CD4-positive, alpha-beta T cell treated with Interleukin-2 at 100 ng/mL for 4 hours (primary cell): ENCODE measurements around the gene TMEM38A.
"Not testable (repeated sequence)": the region's sequence is repeated elsewhere in the genome, so short reads cannot be mapped to it uniquely, and the experiment has no call there.

Experiments used
- DNase-seq: peaks from one replicate; pipeline ENCODE4 v3.0.0-alpha.2; 2020; ENCODE audit warnings: low spot score

The TMEM38A gene

DNA sequence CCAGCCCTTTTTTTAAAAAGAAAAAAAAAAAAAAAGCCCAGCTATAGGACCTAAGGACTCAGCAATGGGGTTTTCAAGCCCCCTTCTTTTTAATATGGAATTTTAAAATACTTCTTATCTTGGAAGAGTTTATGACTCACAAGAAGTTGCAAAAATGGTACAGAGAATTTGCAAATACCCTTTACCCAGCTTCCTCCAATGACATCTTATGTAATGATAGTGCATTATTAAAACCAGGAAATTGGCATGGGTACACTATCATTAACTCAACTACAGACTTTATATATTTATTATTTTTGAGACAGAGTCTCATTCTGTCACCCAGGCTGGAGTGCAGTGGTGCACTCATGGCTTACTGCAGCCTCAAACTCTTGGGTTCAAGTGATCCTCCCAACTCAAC is 16.1 kb downstream of the TMEM38A start:
- DNase-seq = no peak

DNA sequence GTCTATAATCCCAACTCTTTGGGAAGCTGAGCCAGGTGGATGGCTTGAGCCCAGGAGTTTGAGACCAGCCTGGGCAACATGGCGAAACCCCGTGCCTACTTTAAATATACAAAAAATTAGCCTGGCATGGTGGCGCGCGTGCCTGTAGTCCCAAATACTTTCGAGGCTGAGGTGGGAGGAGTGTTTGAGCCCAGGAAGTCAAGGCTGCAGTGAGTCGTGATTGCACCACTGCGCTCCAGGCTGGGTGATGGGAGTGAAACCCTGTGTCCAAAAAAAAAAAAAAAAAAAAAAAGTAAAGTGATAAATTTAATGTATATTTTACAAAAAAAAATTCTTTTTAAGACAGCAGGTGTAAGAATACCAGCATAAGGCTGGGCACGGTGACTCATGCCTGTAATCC is 17.6 kb downstream of the TMEM38A start:
- no peak for DNase-seq

DNA sequence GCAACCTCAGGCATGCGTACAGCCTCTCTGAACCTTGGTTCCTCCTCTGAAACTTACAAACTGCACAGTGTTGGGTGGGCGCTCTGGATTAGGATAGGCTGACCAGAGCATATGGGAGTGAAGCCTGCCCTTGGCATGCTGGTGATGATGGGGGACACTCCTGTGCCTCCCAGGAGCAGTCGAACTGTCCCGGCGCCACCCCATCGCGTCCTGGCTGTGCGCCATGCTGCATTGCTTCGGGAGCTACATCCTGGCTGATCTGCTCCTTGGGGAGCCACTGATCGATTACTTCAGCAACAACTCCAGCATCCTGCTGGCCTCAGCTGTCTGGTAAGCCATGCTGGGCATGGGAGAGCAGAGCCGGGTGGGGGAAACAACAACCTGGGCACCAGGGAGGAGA is 18.9 kb downstream of the TMEM38A start:
- no peak for DNase-seq

DNA sequence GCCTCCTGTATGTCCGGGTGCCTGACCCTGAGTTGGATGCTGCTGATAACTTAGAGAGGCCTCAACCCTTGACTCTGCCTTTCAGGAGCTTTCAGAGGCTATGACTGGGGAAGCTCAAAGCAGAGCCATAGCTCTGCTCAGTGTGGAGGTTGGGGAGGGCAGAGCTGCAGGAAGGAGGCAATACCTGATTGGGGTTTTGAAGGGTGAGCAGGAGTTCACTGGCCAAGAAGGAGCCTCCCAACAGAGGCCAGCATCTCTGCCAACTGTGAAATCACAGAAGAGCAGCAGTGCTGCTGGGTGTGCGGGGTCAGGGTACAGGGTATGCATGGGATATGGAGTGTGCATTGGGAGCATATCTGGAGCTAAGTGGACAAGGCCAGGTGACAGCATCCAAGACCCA is 21.6 kb downstream of the TMEM38A start:
- no peak for DNase-seq

DNA sequence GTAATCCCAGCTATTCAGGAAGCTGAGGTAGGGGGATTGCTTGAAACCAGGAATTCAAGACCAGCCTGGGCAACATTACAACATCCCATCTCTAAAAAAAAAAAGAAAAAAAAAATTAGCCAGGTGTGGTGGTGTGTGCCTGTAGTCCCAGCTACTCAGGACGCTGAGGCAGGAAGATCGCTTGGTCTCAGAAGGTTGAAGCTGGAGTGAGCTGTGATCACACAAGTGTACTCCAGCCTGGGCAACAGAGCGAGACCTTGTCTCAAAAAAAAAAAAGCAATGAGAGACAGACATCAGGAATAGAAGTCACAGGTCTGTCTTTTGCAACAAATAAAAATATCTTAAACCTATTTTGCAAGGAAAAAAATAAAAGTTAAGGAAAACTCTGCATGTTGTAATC is 23.3 kb downstream of the TMEM38A start:
- no peak for DNase-seq

DNA sequence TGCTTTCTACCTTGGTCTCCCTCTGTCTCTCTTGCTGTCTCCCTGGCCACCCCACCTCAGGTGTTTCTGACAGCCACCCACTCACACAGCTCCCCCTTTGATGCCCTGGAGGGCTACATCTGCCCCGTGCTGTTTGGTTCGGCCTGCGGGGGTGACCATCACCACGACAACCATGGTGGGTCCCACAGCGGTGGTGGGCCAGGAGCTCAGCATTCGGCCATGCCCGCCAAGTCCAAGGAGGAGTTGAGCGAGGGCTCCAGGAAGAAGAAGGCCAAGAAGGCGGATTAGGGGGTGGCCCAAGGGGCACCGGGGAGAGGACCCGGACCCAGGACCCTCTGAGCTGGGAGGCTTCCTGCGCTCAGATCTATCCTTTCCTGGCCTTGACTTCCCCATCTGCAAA is 27.1 kb downstream of the TMEM38A start:
- no peak for DNase-seq

DNA sequence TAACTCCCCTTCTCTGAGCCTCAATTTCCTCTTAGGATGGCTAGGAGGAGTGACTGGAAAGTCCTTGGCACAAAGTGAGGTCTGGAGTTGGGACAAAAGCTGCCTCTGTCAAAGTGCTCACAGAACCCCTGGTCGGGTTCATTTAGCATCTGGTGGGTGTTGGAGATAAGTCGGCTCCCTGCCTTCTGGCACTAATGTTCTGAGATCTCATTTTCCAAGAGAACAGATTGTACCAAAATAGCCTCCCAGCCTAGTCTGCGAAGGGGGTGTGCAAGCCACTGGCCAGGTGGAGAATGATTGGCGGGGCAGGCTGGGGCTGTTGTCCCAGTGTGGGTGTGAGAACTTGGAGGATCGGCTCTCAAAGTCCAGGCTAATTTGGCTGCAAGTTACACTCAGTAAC is 38.0 kb downstream of the TMEM38A start:
- DNase-seq = no peak

DNA sequence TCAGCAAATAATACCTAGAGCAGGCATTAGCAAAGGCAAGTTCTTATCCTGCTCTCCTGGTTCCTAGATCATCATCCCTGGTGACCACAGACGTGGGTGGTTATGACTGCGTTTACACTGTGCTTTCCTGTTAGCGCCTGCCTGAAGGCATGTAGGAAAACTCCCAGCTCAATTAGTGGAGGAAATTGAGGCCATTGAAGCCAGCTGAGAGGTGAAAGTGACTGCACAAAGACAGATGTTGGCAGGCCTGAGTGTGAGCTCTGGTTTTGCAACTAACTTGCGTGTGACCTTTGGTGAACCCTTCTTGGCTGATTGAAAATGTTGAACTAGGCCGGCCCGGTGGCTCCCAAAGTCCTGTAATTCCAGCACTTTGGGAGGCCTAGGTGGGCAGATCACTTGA is 41.2 kb downstream of the TMEM38A start:
- no peak for DNase-seq

DNA sequence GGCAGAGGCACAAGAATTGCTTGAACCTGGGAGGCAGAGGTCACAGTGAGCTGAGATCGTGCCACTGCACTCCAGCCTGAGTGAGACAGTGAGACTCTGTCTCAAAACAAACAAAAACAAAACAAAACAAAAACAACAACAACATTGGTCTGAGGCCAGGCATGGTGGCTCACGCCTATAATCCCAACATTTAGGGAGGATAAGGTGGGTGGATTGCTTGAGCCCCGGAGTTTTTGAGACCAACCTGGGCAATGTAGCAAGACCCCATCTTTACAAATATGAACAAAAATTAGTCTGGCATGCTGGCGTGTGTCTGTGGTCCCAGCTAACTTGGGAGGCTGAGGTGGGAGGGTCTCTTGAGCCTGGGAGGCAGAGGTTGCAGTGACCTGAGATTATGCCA is 42.7 kb downstream of the TMEM38A start:
- DNase-seq = no peak

DNA sequence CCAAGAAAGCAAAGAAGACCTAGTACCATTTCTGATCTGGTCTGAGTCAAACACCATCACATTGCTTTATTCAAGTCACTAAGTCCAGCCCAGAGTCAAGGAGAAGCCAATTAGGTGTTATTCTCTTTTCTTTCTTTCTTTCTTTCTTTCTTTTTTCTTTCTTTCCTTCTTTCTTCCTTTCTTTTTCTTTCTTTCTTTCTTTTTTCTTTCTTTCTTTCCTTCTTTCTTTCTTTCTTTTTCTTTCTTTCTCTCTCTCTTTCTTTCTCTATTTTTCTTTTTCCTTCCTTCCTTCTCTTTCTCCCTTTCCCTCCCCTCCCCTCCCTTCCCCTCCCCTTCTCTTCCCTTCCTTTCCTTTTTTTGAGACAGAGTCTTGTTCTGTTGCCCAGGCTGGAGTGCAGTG is 49.9 kb downstream of the TMEM38A start:
- not testable (repeated sequence) for DNase-seq

DNA sequence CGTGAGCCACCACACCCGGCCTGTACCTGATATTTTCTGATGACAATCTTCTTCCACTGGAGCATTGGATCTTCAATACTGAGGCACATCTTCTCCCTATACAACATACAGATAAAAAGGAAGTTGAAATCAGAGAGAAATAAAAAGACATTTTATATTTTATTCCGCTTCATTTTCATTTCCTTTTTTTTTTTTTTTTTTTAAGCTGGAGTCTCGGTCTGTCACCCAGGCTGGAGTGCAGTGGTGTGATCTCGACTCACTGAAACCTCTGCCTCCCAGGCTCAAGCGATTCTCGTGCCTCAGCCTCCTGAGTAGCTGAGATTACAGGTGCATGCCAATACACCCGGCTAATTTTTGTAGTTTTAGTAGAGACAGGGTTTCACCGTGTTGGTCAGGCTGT is 51.4 kb downstream of the TMEM38A start:
- not testable (repeated sequence) for DNase-seq

DNA sequence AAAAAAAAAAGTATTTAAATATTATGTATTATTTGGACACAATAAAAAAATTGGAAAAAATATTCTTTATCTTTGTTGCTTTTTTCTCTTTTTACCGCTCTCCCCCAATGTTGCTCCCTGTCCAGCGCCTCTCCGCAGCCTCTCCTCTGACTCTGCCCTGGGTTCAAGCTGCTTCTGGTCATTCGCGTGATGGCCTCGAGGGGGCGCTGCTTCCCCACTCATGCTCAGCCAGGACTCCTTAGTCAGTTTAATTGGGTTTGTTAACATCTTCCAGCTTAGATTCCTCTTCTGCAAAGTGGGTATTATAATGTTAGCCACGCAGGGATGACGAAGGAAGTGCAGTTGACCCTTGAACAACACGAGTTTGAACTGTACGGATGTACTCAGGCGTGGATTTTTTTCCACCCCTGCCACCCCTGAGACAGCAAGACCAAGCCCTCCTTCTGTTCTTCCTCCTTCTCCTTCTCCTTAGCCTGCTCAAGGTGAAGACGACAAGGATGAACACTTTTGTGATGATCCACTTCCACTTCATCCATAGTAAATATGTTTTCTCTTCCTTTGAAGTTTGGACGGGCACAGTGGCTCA is 53.9 kb downstream of the TMEM38A start:
- DNase-seq = peak; percentile 40

DNA sequence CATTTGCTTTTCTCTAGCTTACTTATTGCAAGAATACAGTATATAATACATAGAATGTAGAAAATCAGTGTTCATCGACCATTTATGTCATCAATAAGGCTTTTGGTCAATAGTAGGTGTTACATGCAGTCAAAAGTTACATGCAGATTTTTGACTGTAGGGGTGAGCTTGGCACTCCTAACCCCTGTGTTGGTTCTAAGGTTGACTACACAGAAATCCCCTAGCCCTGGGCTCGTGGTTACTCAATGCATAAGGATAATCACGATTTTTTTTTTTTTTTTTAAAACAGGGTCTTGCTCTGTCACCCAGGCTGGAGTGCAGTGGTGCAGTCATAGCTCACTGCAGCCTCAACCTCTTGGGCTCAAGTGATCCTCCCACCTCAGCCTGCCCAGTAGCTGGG is 54.7 kb downstream of the TMEM38A start:
- DNase-seq = no peak

DNA sequence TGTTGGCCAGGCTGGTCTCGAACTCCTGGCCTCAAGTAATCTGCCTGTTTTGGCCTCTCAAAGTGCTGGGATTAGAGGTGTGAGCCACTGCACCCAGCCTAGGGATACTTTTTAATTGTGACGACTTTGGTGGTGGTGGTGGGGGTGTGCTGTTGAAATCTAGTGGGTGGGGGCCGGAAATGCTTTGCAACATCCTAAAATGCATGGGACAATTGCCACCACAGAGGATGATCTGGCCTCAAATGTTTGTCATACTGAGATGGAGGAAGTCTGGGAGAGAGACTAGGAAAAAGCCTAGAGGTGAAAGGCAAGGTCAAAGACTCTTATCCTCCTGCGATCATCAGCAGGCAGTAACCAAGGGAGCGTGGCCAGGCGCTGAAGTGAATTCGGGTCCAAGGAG is 60.1 kb downstream of the TMEM38A start:
- no peak for DNase-seq

DNA sequence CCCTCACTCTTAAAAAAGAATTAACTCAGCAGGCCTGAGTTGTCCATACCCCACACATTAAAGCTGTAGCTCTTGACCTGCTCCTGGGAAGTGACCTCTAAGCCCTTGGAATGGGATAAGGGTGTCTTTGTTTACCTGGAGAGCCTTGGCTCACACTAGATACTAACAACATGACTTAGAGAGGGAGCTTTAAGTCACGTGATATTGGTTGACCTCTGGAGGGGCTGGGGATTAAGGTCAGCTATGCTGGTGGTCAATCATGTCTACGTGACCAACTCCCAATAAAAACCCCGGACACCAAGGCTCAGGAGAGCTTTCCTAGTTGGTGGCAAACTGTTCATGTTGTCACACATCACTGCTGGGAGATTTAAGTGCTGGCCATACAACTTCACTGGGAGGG is 61.7 kb downstream of the TMEM38A start:
- DNase-seq = no peak

DNA sequence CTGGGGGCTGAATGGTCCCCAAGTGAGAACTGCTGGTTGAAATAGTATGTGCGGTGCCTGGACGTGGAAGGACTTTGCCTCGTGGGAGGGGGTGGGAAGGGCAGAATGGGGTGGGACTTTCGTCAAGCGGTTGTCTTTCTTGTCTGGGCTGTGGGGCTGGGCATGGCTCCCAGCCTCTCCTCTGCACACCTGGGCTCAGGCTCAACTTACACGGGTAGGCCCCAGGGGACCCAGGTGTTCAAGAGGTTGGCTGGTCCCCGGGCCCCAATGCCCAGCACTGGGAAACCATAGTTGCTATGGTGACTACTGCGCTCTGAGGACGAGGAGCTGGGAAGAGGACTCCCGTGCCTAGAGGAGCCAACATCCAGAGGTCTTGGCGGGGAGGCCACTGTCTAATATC is 66.0 kb downstream of the TMEM38A start:
- no peak for DNase-seq

DNA sequence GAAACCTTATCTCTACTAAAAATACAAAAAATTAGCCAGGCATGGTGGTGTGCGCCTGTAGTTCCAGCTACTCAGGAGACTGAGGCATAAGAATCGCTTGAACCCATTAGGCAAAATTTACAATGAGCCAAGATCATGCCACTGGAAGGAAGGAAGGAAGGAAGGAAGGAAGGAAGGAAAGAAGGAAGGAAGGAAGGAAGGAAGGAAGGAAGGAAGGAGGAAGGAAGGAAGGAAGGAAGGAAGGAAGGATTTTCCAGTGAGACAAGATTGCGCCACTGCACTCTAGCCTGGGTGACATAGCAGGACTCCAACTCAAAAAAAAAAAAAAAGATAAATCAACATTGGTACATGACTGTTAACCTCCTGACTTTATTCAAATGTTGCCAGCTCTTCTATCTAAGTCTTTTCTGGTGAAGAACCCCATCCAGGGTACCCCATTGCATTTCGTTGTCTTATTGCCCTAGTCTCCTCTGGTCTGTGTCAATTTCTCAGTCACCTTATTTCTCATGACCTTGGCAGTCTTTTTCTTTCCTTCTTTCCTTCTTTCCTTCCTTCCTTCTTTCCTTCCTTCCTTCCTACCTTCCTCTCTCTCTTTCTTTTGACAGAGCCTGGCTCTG is 74.8 kb downstream of the TMEM38A start:
- not testable (repeated sequence) for DNase-seq

DNA sequence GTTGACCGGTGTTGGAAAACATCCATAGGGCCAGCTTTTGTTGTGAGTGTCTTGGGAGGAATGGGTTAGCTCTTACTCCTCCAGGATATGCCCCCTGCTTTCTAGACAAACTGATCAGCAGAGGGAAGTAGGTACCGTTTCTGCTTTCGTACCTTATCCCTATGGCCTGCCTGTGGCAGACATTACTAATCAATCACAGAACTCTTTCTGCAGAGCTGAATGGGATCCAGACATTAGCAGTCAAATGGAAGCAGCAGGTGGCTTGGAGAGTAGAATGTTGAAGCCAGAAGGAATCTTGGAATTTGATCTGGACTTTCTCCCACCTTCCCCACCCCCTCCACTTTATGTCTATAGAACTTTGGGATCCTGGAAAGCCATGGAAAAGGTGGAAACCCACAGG is 75.8 kb downstream of the TMEM38A start:
- DNase-seq = no peak

DNA sequence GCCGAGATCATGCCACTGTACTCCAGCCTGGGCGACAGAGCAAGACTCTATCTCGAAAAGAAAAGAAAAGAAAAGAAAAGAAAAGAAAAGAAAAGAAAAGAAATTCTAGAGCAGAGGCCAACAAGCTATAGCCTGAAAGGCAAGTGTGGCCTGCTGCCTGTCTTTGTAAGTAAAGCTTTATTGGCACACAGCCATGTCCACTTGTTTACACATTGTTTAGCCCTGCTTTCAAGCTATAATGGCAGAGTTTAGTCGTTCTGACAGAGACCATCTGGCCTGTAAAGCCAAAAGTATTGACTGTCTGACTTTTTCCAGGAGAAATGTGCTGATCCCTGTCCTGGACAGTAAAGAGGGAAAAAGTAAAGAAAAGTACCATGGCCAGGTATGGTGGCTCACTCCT is 77.0 kb downstream of the TMEM38A start:
- DNase-seq = no peak

DNA sequence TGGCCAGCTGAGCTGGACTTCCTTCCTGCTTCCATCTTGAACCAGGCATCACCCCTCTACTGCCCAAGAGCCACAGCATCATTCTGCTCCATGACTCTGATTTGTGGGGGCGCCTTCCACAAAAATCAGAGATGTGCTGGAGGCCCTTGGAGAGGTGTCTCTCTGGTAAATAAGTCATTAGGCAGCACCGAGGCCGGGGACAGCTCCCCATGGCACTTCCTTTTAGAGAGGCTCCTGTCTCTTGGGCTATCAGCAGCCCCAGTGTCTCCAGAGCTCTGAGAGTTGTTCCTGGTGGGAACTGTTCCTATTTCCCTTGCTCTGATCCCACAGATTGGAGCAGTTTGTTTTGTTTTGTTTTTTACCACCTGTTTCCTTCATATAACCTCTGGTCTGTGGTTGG is 78.6 kb downstream of the TMEM38A start:
- no peak for DNase-seq
